DND-41 (cell line): ENCODE data around the gene PURB.

Experiments
- ATAC-seq: fragments of 200-7000 bp; cut with Tn5 transposase; 3 replicates; pipeline ENCODE4 v1.9.1; 2021; ENCODE audit warnings: low read depth; ENCODE audit not compliant: insufficient read depth
- DNase-seq: peaks from one replicate; pipeline ENCODE4 v3.0.0-alpha.2; 2020
- H2AFZ ChIP-seq: 2 replicates; pipeline ENCODE4 v1.6.0; 2012; ENCODE audit warnings: low read depth, low read length
- H3K27ac ChIP-seq: 2 replicates; pipeline ENCODE4 v1.5.1; 2012; ENCODE audit warnings: low read length, inconsistent platforms
- H3K27me3 ChIP-seq: fragments of 200-600 bp; sonication (generic); 2 replicates; pipeline ENCODE4 v1.6.0; 2012; ENCODE audit warnings: low read length, mild to moderate bottlenecking, inconsistent platforms; ENCODE audit not compliant: insufficient read depth, poor library complexity
- H3K36me3 ChIP-seq: 2 replicates; pipeline ENCODE4 v1.5.1; 2012; ENCODE audit warnings: low read length, inconsistent platforms; ENCODE audit not compliant: insufficient read depth
- H3K4me1 ChIP-seq: 2 replicates; pipeline ENCODE4 v1.5.1; 2012; ENCODE audit warnings: mild to moderate bottlenecking, low read length; ENCODE audit not compliant: insufficient read depth
- H3K4me2 ChIP-seq: 2 replicates; pipeline ENCODE4 v1.6.0; 2012; ENCODE audit warnings: mild to moderate bottlenecking, moderate library complexity, low read length, inconsistent platforms; ENCODE audit not compliant: insufficient read depth
- H3K4me3 ChIP-seq, 2 experiments: fragments of 200-600 bp in 1 of 2; shearing (Covaris generic) in 1 of 2; 2 replicates each; pipeline ENCODE4 v1.5.1; 2012 to 2016; ENCODE audit warnings: inconsistent platforms in 2 of 2, low read length in 2 of 2, mild to moderate bottlenecking in 2 of 2, low read depth in 1 of 2, moderate library complexity in 1 of 2
- H3K79me2 ChIP-seq: 2 replicates; pipeline ENCODE4 v1.6.0; 2012; ENCODE audit warnings: low read length, inconsistent platforms; ENCODE audit not compliant: insufficient read depth
- H3K9ac ChIP-seq: 2 replicates; pipeline ENCODE4 v1.6.0; 2012; ENCODE audit warnings: low read depth, mild to moderate bottlenecking, inconsistent platforms, low read length, moderate library complexity
- H3K9me3 ChIP-seq: 2 replicates; pipeline ENCODE4 v1.5.1; 2012; ENCODE audit warnings: low read length, moderate library complexity, mild to moderate bottlenecking, inconsistent platforms; ENCODE audit not compliant: insufficient read depth, severe bottlenecking
- H4K20me1 ChIP-seq: 2 replicates; pipeline ENCODE4 v1.6.0; 2012; ENCODE audit warnings: low read length; ENCODE audit not compliant: insufficient read depth
- EZH2 ChIP-seq: IDR thresholded peaks from 3 replicates; pipeline ENCODE4 v1.6.1; 2012; ENCODE audit warnings: borderline replicate concordance, low read depth, mild to moderate bottlenecking, moderate library complexity, low read length, inconsistent platforms; ENCODE audit not compliant: severe bottlenecking
- TF ChIP-seq, protein P1 (sequence below): IDR thresholded peaks from 2 replicates; pipeline ENCODE4 v1.5.1; 2012; ENCODE audit warnings: borderline replicate concordance, low read length, moderate library complexity, mild to moderate bottlenecking; ENCODE audit not compliant: poor library complexity, severe bottlenecking; ENCODE audit errors: extremely low read depth

Gene PURB

DNA sequence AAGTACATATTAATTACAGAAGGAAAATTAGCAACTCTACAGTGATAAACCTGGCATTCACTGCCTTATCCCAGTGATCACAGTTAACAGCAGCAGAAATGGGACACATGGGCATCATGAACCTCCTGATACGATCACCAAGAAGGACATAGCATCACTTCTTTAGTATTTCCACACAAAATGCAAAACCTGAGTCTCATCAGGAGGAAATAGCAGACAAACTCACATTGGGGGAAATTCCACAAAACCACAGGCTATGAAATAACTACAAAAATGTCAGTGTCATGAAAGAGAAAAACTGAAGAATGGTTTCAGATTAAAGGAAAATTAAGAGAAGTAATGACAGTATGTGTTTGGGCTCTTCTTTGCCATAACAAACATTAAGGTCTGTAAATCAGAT lies 12.0 kb upstream of the PURB start:
- Histone ChIP-seq H3K79me2 (no peaks in the 10 kb centered on the region), H3K4me3 (no peak overlapping the region), H3K9me3 (no peaks in the 10 kb centered on the region), H2AFZ (no peak overlapping the region), H3K4me2 (no peak overlapping the region), H4K20me1 (no peaks in the 10 kb centered on the region), H3K36me3 (no peaks in the 10 kb centered on the region), H3K27me3 (no peaks in the 10 kb centered on the region), H3K9ac (no peak overlapping the region), H3K4me1 (no peaks in the 10 kb centered on the region), H3K27ac (no peak overlapping the region)
- TF ChIP-seq, protein P1, sequence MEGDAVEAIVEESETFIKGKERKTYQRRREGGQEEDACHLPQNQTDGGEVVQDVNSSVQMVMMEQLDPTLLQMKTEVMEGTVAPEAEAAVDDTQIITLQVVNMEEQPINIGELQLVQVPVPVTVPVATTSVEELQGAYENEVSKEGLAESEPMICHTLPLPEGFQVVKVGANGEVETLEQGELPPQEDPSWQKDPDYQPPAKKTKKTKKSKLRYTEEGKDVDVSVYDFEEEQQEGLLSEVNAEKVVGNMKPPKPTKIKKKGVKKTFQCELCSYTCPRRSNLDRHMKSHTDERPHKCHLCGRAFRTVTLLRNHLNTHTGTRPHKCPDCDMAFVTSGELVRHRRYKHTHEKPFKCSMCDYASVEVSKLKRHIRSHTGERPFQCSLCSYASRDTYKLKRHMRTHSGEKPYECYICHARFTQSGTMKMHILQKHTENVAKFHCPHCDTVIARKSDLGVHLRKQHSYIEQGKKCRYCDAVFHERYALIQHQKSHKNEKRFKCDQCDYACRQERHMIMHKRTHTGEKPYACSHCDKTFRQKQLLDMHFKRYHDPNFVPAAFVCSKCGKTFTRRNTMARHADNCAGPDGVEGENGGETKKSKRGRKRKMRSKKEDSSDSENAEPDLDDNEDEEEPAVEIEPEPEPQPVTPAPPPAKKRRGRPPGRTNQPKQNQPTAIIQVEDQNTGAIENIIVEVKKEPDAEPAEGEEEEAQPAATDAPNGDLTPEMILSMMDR: no peak
- TF ChIP-seq EZH2: no peak
- ATAC-seq (no peak), DNase-seq (no peak)

DNA sequence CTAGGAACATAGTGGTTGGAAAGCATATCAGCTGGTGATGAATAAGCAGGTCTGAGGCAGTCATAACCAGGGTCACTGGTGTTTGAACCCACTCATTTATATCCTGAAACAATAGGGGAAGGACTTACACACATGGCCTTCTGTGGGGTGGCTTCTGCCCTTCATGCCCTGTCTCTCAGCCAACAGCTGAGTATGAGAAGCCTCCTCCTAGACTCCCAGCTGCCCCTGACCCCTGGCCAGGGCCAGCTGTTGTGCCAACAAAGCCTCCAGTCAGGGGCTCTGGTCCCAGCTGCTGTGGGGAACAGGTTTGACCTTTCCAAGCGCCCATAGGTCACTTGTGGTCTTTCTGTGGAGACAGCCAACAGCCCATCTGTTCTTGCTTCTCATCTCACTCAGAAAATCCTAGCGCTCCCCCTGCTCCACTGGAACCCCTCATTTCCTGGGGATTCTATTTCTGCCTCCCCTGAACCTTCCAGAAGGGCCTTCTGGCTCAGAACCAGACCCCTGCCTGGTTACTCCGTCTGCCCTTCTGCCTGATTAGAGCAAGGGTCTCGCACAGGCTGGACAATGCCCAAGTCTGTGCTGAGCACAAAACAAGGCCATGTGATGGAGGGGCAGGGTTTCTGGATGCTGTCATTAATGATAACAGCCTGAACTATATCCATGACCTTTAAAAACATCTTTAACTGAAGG lies 9.7 kb upstream of the PURB start:
- Histone ChIP-seq H3K36me3 (no peaks in the 10 kb centered on the region), H3K27ac (no peak overlapping the region), H3K27me3 (no peaks in the 10 kb centered on the region), H3K4me1 (0 out of 2 replicates have a peak, but pooled peaks cover 6% of the 10 kb centered on the region), H3K79me2 (no peaks in the 10 kb centered on the region), H2AFZ (no peak overlapping the region), H3K9ac (no peak overlapping the region), H3K9me3 (no peaks in the 10 kb centered on the region), H4K20me1 (no peaks in the 10 kb centered on the region), H3K4me2 (no peak overlapping the region), H3K4me3 (no peak overlapping the region)
- TF ChIP-seq EZH2: no peak
- TF ChIP-seq, protein P1: no peak
- ATAC-seq (no peak), DNase-seq (no peak)

DNA sequence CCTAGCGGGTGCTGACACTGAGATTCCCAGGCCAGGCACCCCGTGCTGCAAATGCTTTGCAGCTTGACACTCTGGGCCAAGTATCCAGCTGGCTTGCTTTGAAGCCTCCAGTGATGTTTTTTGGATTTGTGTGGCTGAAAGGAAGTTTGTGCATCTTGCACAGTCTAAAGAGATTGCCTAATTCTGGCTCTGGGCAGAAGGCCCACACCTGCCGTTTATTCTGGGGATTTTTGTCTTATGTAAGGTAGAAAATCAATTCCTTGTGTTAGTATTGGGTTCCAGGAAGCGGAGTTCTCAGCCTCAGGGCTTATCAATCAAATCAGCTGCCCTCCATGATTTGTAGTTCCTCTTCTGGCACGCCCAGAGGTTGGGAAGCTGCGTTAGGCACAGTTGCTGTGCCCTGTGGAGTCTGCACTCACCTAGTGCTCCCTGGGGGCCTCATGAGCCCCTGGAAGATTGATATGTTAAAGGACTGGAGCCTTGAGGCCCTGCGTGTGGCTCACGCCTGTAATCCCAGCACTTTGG lies 8.4 kb upstream of the PURB start:
- H3K4me3 ChIP-seq: no peak overlapping the region
- H3K79me2 ChIP-seq: no peaks in the 10 kb centered on the region
- no peak overlapping the region for H3K9ac ChIP-seq
- DNase-seq: no peak
- H3K27me3 ChIP-seq: no peaks in the 10 kb centered on the region
- H3K36me3 ChIP-seq: no peaks in the 10 kb centered on the region
- no peak overlapping the region for H3K4me2 ChIP-seq
- no peak overlapping the region for H3K27ac ChIP-seq
- H3K9me3 ChIP-seq: no peaks in the 10 kb centered on the region
- H3K4me1 ChIP-seq: 0 out of 2 replicates have a peak, but pooled peaks cover 6% of the 10 kb centered on the region
- no peak for TF ChIP-seq EZH2
- TF ChIP-seq, protein P1: no peak
- no peak for ATAC-seq
- H2AFZ ChIP-seq: no peak overlapping the region
- H4K20me1 ChIP-seq: no peaks in the 10 kb centered on the region
